Measurements from ENCODE around the gene NAALADL1. TPM values are rescaled to one million over a fixed set of nuclear protein-coding genes. Genes with fewer than 3 reads are reported as not detected.

Gene NAALADL1
- total RNA-seq, 2 donors from 2014 or later: 2.2 to 4.5 TPM

DNA sequence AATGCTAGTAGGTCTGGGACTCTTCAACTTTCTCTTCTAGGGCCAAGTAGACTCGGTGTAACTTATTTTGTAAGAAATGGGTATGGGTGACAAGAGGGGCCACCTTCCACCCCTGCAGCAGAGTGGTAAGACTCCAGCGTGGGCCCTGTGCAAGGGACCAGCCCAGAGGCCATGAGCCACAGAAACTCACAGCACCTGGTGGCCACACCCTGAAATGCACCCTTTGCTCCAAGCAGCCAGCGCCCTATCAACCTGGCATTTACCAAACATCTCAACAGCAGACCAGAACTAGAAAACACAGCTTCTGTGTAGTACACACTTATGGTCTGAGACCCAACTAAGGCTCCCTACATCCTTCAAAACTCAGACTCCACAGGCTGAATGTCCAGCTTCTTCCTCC, 19.8 kb upstream of the NAALADL1 start:
- TF ChIP-seq, protein P1, sequence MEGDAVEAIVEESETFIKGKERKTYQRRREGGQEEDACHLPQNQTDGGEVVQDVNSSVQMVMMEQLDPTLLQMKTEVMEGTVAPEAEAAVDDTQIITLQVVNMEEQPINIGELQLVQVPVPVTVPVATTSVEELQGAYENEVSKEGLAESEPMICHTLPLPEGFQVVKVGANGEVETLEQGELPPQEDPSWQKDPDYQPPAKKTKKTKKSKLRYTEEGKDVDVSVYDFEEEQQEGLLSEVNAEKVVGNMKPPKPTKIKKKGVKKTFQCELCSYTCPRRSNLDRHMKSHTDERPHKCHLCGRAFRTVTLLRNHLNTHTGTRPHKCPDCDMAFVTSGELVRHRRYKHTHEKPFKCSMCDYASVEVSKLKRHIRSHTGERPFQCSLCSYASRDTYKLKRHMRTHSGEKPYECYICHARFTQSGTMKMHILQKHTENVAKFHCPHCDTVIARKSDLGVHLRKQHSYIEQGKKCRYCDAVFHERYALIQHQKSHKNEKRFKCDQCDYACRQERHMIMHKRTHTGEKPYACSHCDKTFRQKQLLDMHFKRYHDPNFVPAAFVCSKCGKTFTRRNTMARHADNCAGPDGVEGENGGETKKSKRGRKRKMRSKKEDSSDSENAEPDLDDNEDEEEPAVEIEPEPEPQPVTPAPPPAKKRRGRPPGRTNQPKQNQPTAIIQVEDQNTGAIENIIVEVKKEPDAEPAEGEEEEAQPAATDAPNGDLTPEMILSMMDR (conservative IDR thresholded peaks at IDR 0.05): peak; percentile 77
- Histone ChIP-seq H3K27me3 (ENCODE audit: control insufficient read depth, insufficient read depth, low read length, poor library complexity, severe bottlenecking) (no peaks in the 10 kb centered on the region), H3K27ac (ENCODE audit: low read depth, low read length) (no peak overlapping the region), H3K4me3 (ENCODE audit: low read length) (no peak overlapping the region), H3K4me1 (ENCODE audit: control insufficient read depth, insufficient read depth, low read length) (no peaks in the 10 kb centered on the region), H3K9me3 (ENCODE audit: control insufficient read depth, low read length) (no peaks in the 10 kb centered on the region), H3K9ac (ENCODE audit: extremely low read depth, low read length, poor library complexity, severe bottlenecking) (no peak overlapping the region), H3K36me3 (ENCODE audit: control insufficient read depth, insufficient read depth, low read length) (peaks cover 47% of the 10 kb centered on the region)
- no peak overlapping the region for H3K4me3 Mint-ChIP-seq
- DNase-seq: peak; percentile 87
- H3K27ac Mint-ChIP-seq: peak overlapping the region; percentile 50
- peaks cover 7% of the 10 kb centered on the region for H3K4me1 Mint-ChIP-seq
- 87 to 100% methylated on average over 2 to 3 of the region's 3 CpGs for WGBS, 2 experiments (ENCODE audit: insufficient coverage in 1 of 2, insufficient read length in 1 of 2)
- H3K9me3 Mint-ChIP-seq: no peaks in the 10 kb centered on the region
- no peaks in the 10 kb centered on the region for H3K27me3 Mint-ChIP-seq (ENCODE audit: insufficient read depth)
- peaks cover 48% of the 10 kb centered on the region for H3K36me3 Mint-ChIP-seq (ENCODE audit: low read depth)

DNA sequence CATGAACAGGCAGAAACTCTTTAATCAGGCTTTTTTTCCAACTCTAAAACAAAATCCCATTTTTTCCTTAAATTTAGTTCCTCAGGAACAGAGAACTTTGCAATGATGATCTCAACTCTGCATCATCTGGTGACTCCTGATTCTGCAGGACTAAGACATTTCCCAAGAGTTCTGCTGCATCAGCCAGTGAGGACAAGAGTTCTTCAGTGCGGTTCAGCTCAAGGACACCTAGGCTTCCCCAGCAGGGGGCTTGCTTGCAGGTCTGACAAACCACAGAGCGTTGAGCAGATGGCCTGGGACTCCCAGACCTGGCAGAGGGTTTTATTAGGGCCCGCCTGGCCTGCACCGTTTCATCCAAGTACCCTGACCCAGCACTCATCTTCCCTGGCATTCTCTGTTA, 19.1 kb upstream of the NAALADL1 start:
- H3K27me3 ChIP-seq (ENCODE audit: control insufficient read depth, insufficient read depth, low read length, poor library complexity, severe bottlenecking): no peaks in the 10 kb centered on the region
- Mint-ChIP-seq H3K9me3 (no peaks in the 10 kb centered on the region), H3K4me3 (no peak overlapping the region), H3K4me1 (peaks cover 1% of the 10 kb centered on the region), H3K27ac (peak overlapping the region; percentile 44), H3K36me3 (ENCODE audit: low read depth) (peaks cover 48% of the 10 kb centered on the region), H3K27me3 (ENCODE audit: insufficient read depth) (no peaks in the 10 kb centered on the region)
- no peaks in the 10 kb centered on the region for H3K4me1 ChIP-seq (ENCODE audit: control insufficient read depth, insufficient read depth, low read length)
- DNase-seq: no peak
- H3K4me3 ChIP-seq (ENCODE audit: low read length): no peak overlapping the region
- no peak overlapping the region for H3K9ac ChIP-seq (ENCODE audit: extremely low read depth, low read length, poor library complexity, severe bottlenecking)
- H3K36me3 ChIP-seq (ENCODE audit: control insufficient read depth, insufficient read depth, low read length): peaks cover 47% of the 10 kb centered on the region
- TF ChIP-seq, protein P1 (conservative IDR thresholded peaks at IDR 0.05): no peak
- no peak overlapping the region for H3K27ac ChIP-seq (ENCODE audit: low read depth, low read length)
- 94 to 96% methylated on average over 2 to 4 of the region's 4 CpGs for WGBS, 2 experiments (ENCODE audit: insufficient coverage in 1 of 2, insufficient read length in 1 of 2)
- H3K9me3 ChIP-seq (ENCODE audit: control insufficient read depth, low read length): no peaks in the 10 kb centered on the region

DNA sequence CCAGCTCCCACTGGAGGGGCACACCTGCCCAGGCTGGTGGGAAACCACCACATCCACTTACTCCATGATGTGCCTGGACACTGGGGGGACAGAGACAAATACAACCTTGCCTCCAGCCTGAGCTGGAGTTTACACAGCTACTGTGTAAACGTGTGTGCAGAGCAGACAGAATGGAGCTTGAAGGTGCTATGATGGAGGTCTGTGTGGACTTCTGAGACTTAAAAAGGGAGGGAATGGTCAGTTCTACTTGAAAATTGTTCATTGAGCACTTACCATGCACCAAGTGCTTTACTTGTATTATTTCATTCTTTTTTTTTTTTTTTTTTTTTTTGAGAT, 14.2 kb upstream of the NAALADL1 start:
- H3K27ac Mint-ChIP-seq: no peak overlapping the region
- H3K4me1 Mint-ChIP-seq: no peaks in the 10 kb centered on the region
- H3K27ac ChIP-seq (ENCODE audit: low read depth, low read length): no peak overlapping the region
- H3K9ac ChIP-seq (ENCODE audit: extremely low read depth, low read length, poor library complexity, severe bottlenecking): no peak overlapping the region
- peaks cover 18% of the 10 kb centered on the region for H3K36me3 Mint-ChIP-seq (ENCODE audit: low read depth)
- WGBS, 2 experiments (ENCODE audit: insufficient coverage in 1 of 2, insufficient read length in 1 of 2): 71 to 80% methylated on average over 1 of the region's 1 CpG
- no peaks in the 10 kb centered on the region for H3K27me3 ChIP-seq (ENCODE audit: control insufficient read depth, insufficient read depth, low read length, poor library complexity, severe bottlenecking)
- H3K4me1 ChIP-seq (ENCODE audit: control insufficient read depth, insufficient read depth, low read length): no peaks in the 10 kb centered on the region
- TF ChIP-seq, protein P1 (conservative IDR thresholded peaks at IDR 0.05): no peak
- DNase-seq: no peak
- peaks cover 10% of the 10 kb centered on the region for H3K36me3 ChIP-seq (ENCODE audit: control insufficient read depth, insufficient read depth, low read length)
- H3K9me3 ChIP-seq (ENCODE audit: control insufficient read depth, low read length): no peaks in the 10 kb centered on the region
- H3K4me3 ChIP-seq (ENCODE audit: low read length): no peak overlapping the region
- no peaks in the 10 kb centered on the region for H3K9me3 Mint-ChIP-seq
- H3K4me3 Mint-ChIP-seq: no peak overlapping the region
- no peaks in the 10 kb centered on the region for H3K27me3 Mint-ChIP-seq (ENCODE audit: insufficient read depth)

Measured in endodermal cell (in vitro differentiated cells).